H1 (cell line): ENCODE results near the gene PTPRD. TPM values are rescaled to one million over a fixed set of nuclear protein-coding genes. Genes with fewer than 3 reads are reported as not detected.

Experiments
- CTCF ChIA-PET: fragments of 300-600 bp; sonication (Branson Sonifier 250); formaldehyde crosslinking; loops from one replicate; lab custom pipeline; 2021; ENCODE audit not compliant: partially characterized antibody; lab: Charles Lee
- POLR2A ChIA-PET: fragments of 300-600 bp; sonication (Branson Sonifier 250); formaldehyde crosslinking; loops from one replicate; lab custom pipeline; 2021; ENCODE audit warnings: inconsistent platforms; ENCODE audit not compliant: partially characterized antibody; lab: Charles Lee
- DNase-seq, 2 experiments: peaks; one replicate each; pipeline versions ENCODE4 v3.0.0 to v3.0.0-alpha.2; 2010 to 2022; ENCODE audit warnings: low spot score in 2 of 2, low read depth in 1 of 2, mixed read lengths in 1 of 2
- FAIRE-seq: peaks from 2 replicates; lab custom pipeline; 2011; peaks lifted over from hg19 to GRCh38; lab: Jason Lieb, UNC
- H2AFZ ChIP-seq: 2 replicates; pipeline ENCODE4 v1.8.1; 2012; ENCODE audit warnings: low read length, inconsistent platforms
- H2AK5ac ChIP-seq: 2 replicates; pipeline ENCODE4 v1.6.1; 2013; ENCODE audit warnings: low read depth, low read length
- H2BK120ac ChIP-seq: replicated peaks from 2 replicates; pipeline ENCODE3; 2013; ENCODE audit warnings: low read depth, low read length, inconsistent platforms
- H2BK12ac ChIP-seq: 2 replicates; pipeline ENCODE4 v1.6.1; 2013; ENCODE audit warnings: low read depth, low read length
- H2BK15ac ChIP-seq: 2 replicates; pipeline ENCODE4 v1.6.1; 2013; ENCODE audit warnings: low read length
- H2BK20ac ChIP-seq: 2 replicates; pipeline ENCODE4 v1.6.1; 2013; ENCODE audit warnings: low read length
- H2BK5ac ChIP-seq: 2 replicates; pipeline ENCODE4 v1.6.1; 2013; ENCODE audit warnings: low read depth, low read length
- H3K14ac ChIP-seq: 2 replicates; pipeline ENCODE4 v1.6.1; 2013; ENCODE audit warnings: inconsistent platforms; ENCODE audit not compliant: insufficient read length
- H3K18ac ChIP-seq: 2 replicates; pipeline ENCODE4 v1.6.1; 2013; ENCODE audit warnings: low read length; ENCODE audit errors: extremely low read depth
- H3K23ac ChIP-seq: 2 replicates; pipeline ENCODE4 v1.6.1; 2013; ENCODE audit warnings: inconsistent platforms; ENCODE audit not compliant: insufficient read length
- H3K23me2 ChIP-seq: 2 replicates; pipeline ENCODE4 v1.6.1; 2013; ENCODE audit warnings: low read depth, low read length
- H3K27ac ChIP-seq: 2 replicates; pipeline ENCODE4 v1.6.1; 2011; ENCODE audit warnings: low read depth, low read length, inconsistent platforms
- H3K27me3 ChIP-seq, 4 experiments: replicated peaks in 1 of 4; 1 replicate in 1 of 4; 2 replicates in 3 of 4; pipeline versions ENCODE4 v1.6.1 to v1.8.1; 2011 to 2013; ENCODE audit warnings: low read length in 3 of 4, mild to moderate bottlenecking in 3 of 4, inconsistent platforms in 2 of 4, mixed read lengths in 2 of 4, moderate library complexity in 1 of 4; ENCODE audit not compliant: control insufficient read depth in 3 of 4, insufficient read depth in 3 of 4; ENCODE audit errors: extremely low read depth in 1 of 4
- H3K36me3 ChIP-seq, 4 experiments: 2 replicates each; pipeline versions ENCODE4 v1.6.1 to v1.8.1; 2011 to 2013; ENCODE audit warnings: mild to moderate bottlenecking in 4 of 4, low read length in 3 of 4, moderate library complexity in 2 of 4, control low read depth in 1 of 4, inconsistent platforms in 1 of 4; ENCODE audit not compliant: insufficient read depth in 4 of 4, control insufficient read depth in 2 of 4
- H3K4ac ChIP-seq: replicated peaks from 2 replicates; pipeline ENCODE3; 2013; ENCODE audit warnings: low read length, low read depth, mixed read lengths, inconsistent platforms; ENCODE audit not compliant: insufficient read length
- H3K4me1 ChIP-seq, 4 experiments: replicated peaks in 1 of 4; 1 replicate in 1 of 4; 2 replicates in 3 of 4; pipeline versions ENCODE4 v1.6.1 to v1.8.1; 2011 to 2013; ENCODE audit warnings: low read length in 3 of 4, inconsistent platforms in 2 of 4, mixed read lengths in 1 of 4; ENCODE audit not compliant: insufficient read depth in 4 of 4, control insufficient read depth in 3 of 4
- H3K4me2 ChIP-seq, 2 experiments: 2 replicates each; pipeline versions ENCODE4 v1.6.1 to v1.8.1; 2011 to 2013; ENCODE audit warnings: low read depth in 2 of 2, low read length in 2 of 2, control low read depth in 1 of 2, inconsistent platforms in 1 of 2, mild to moderate bottlenecking in 1 of 2; ENCODE audit not compliant: insufficient read depth in 1 of 2
- H3K4me3 ChIP-seq, 4 experiments: fragments of 200-600, 300-600 bp in 1 of 4; sonication (generic), shearing (Covaris generic), sonication (Bioruptor Twin) in 1 of 4; 2 replicates each; pipeline versions ENCODE4 v1.5.1 to v1.8.1; 2011 to 2016; ENCODE audit warnings: low read length in 4 of 4, low read depth in 3 of 4, control low read depth in 2 of 4, inconsistent platforms in 2 of 4, mild to moderate bottlenecking in 2 of 4, mixed read lengths in 1 of 4, moderate library complexity in 1 of 4; ENCODE audit not compliant: insufficient read depth in 2 of 4; ENCODE audit errors: extremely low read depth in 1 of 4
- H3K56ac ChIP-seq: replicated peaks from 2 replicates; pipeline ENCODE3; 2013; ENCODE audit warnings: low read depth, mild to moderate bottlenecking, mixed read lengths, low read length, inconsistent platforms; ENCODE audit not compliant: insufficient read length
- H3K79me1 ChIP-seq: 2 replicates; pipeline ENCODE4 v1.6.1; 2013; ENCODE audit warnings: low read depth, low read length, control low read depth
- H3K79me2 ChIP-seq, 2 experiments: 2 replicates each; pipeline versions ENCODE4 v1.6.1 to v1.8.1; 2012 to 2013; ENCODE audit warnings: low read length in 2 of 2, mild to moderate bottlenecking in 2 of 2, inconsistent platforms in 1 of 2; ENCODE audit not compliant: insufficient read depth in 2 of 2, control insufficient read depth in 1 of 2
- H3K9ac ChIP-seq, 4 experiments: replicated peaks in 1 of 4; 1 replicate in 1 of 4; 2 replicates in 3 of 4; pipeline versions ENCODE4 v1.6.1 to v1.8.1; 2011 to 2013; ENCODE audit warnings: low read depth in 3 of 4, low read length in 3 of 4, control low read depth in 2 of 4, mild to moderate bottlenecking in 2 of 4, moderate library complexity in 2 of 4, inconsistent platforms in 1 of 4; ENCODE audit errors: extremely low read depth in 1 of 4
- H3K9me3 ChIP-seq, 2 experiments: 2 replicates each; pipeline versions ENCODE4 v1.6.1 to v1.8.1; 2012 to 2013; ENCODE audit warnings: mild to moderate bottlenecking in 2 of 2, moderate library complexity in 2 of 2, control low read depth in 1 of 2, inconsistent platforms in 1 of 2, low read depth in 1 of 2, low read length in 1 of 2, mixed read lengths in 1 of 2; ENCODE audit not compliant: insufficient read depth in 2 of 2
- H4K20me1 ChIP-seq, 2 experiments: replicated peaks in 1 of 2; 2 replicates each; pipeline versions ENCODE3 to v1.8.1; 2011 to 2013; ENCODE audit warnings: inconsistent platforms in 2 of 2, low read length in 2 of 2, mild to moderate bottlenecking in 1 of 2; ENCODE audit not compliant: insufficient read depth in 2 of 2, control insufficient read depth in 1 of 2
- H4K5ac ChIP-seq: 2 replicates; pipeline ENCODE4 v1.6.1; 2013; ENCODE audit warnings: low read length, low read depth, mixed read lengths, inconsistent platforms; ENCODE audit not compliant: insufficient read length
- H4K8ac ChIP-seq: 2 replicates; pipeline ENCODE4 v1.8.0; 2013; ENCODE audit warnings: mild to moderate bottlenecking, moderate library complexity, low read length, inconsistent platforms; ENCODE audit not compliant: insufficient read depth; ENCODE audit errors: extremely low read depth
- H4K91ac ChIP-seq: replicated peaks from 2 replicates; pipeline ENCODE3; 2013; ENCODE audit warnings: low read length, mixed read lengths, inconsistent platforms; ENCODE audit not compliant: insufficient read length
- CHD1 ChIP-seq: IDR thresholded peaks from 2 replicates; pipeline ENCODE4 v1.6.1; 2012; ENCODE audit warnings: low read depth, low read length, improper control_type of control experiment
- CREB1 ChIP-seq: IDR thresholded peaks from 2 replicates; pipeline ENCODE4 v1.6.1; 2012; ENCODE audit warnings: inconsistent platforms
- HDAC2 ChIP-seq, 2 experiments: fragments of 300-600 bp in 1 of 2; sonication (generic) in 1 of 2; IDR thresholded peaks; 2 replicates each; pipeline ENCODE4 v1.6.1; 2011 to 2012; ENCODE audit warnings: low read depth in 2 of 2, low read length in 2 of 2, mild to moderate bottlenecking in 2 of 2, moderate library complexity in 2 of 2, borderline replicate concordance in 1 of 2, inconsistent platforms in 1 of 2
- PHF8 ChIP-seq: fragments of 200-600 bp; sonication (generic); conservative IDR thresholded peaks from 2 replicates; pipeline ENCODE4 v1.7.1; 2012; ENCODE audit warnings: low read depth, mild to moderate bottlenecking, inconsistent platforms, low read length, moderate library complexity
- POLR2A ChIP-seq, 2 experiments: IDR thresholded peaks; 1 replicate in 1 of 2; 2 replicates in 1 of 2; pipeline ENCODE4 v1.6.1; 2011; ENCODE audit warnings: low read depth in 2 of 2, low read length in 2 of 2, mild to moderate bottlenecking in 2 of 2; ENCODE audit errors: control extremely low read depth in 1 of 2
- RAD21 ChIP-seq, 2 experiments: IDR thresholded peaks in 1 of 2; conservative IDR thresholded peaks in 1 of 2; 2 replicates each; pipeline ENCODE4 v1.6.1; 2011; ENCODE audit warnings: low read depth in 2 of 2, low read length in 2 of 2, improper control_type of control experiment in 1 of 2, inconsistent platforms in 1 of 2, mild to moderate bottlenecking in 1 of 2, moderate library complexity in 1 of 2
- RXRA ChIP-seq: IDR thresholded peaks from 2 replicates; pipeline ENCODE4 v1.6.1; 2011; ENCODE audit warnings: low read depth, mild to moderate bottlenecking, low read length, moderate library complexity; ENCODE audit not compliant: insufficient read depth
- SIN3A ChIP-seq, 2 experiments: IDR thresholded peaks in 1 of 2; conservative IDR thresholded peaks in 1 of 2; 2 replicates each; pipeline ENCODE4 v1.6.1; 2011 to 2012; ENCODE audit warnings: low read length in 2 of 2, improper control_type of control experiment in 1 of 2, low read depth in 1 of 2, mild to moderate bottlenecking in 1 of 2
- SIRT6 ChIP-seq: IDR thresholded peaks from one replicate; pipeline ENCODE4 v1.7.1; 2012; ENCODE audit warnings: low read length, inconsistent platforms
- SIX5 ChIP-seq: IDR thresholded peaks from 2 replicates; pipeline ENCODE4 v1.6.1; 2011; ENCODE audit warnings: mild to moderate bottlenecking, low read depth, low read length
- ZNF274 ChIP-seq: IDR thresholded peaks from 2 replicates; pipeline ENCODE4 v1.7.0; 2012; ENCODE audit warnings: low read length, borderline replicate concordance; ENCODE audit errors: extremely low read depth
- WGBS, 2 experiments: shearing (Covaris generic) in 1 of 2; methylation state at CpG; one replicate each; pipeline versions ENCODE4 v1.1.6 to v1.1.7; 2013 to 2015; ENCODE audit warnings: low lambda C conversion rate in 2 of 2, mixed read lengths in 2 of 2, inconsistent platforms in 1 of 2, low coverage in 1 of 2, missing lambda C conversion rate in 1 of 2; ENCODE audit not compliant: insufficient replicate concordance in 2 of 2, insufficient coverage in 1 of 2, insufficient read length in 1 of 2; ENCODE audit errors: extremely low coverage in 1 of 2, missing lambda C conversion rate in 1 of 2; 5-methylcytosine and 5-hydroxymethylcytosine counted together
- polyA plus RNA-seq, 7 experiments: library from polyadenylated mRNA; depleted of rRNA in 3 of 7; stranded (reverse) in 5 of 7; unstranded in 2 of 7; fragments of >200 nt in 5 of 7; fragments of 200-250 nt in 2 of 7; gene quantifications; 1 replicate in 5 of 7; 2 replicates in 1 of 7; 4 replicates in 1 of 7; pipeline versions ENCODE4 v1.2.1 to v1.2.3, GENCODE V29; 2011 to 2013; ENCODE audit warnings: missing spikeins in 2 of 7, mixed read lengths in 2 of 7
- total RNA-seq: library from RNA; stranded (reverse); fragmentation: NEBNext Ultra II Directional; extraction: Animal tissue kit (Norgen Biotek cat#: 25700); gene quantifications from 2 replicates; pipeline ENCODE4 v1.2.1, GENCODE V29; 2021

Gene PTPRD
- total and polyA plus RNA-seq, 2 of the 8 experiments (the other 6 are each of a cell fraction or from before 2014, with no cell fraction given) = 17.2 to 77.0 TPM

- Histone ChIP-seq H3K14ac (no peak overlapping the region), H3K27me3 (no peaks in the 10 kb centered on the region), H2BK12ac (no peak overlapping the region), H3K23me2 (peaks cover 3% of the 10 kb centered on the region; the same call in 1 of the 2 replicates), H3K79me2 (no peaks in the 10 kb centered on the region), H3K4me1 (peaks cover 0 to 9% (median 6%) of the 10 kb centered on the region in 4 experiments; a peak in 4 of 7 replicates), H3K18ac (no peak overlapping the region), H3K23ac (no peak overlapping the region), H3K9me3 (no peaks in the 10 kb centered on the region), H4K8ac (no peak overlapping the region), H3K56ac (no peak overlapping the region), H2BK5ac (no peak overlapping the region), H3K4me2 (no peak overlapping the region), H3K27ac (no peak overlapping the region), H2BK15ac (no peak overlapping the region), H2AK5ac (no peak overlapping the region), H3K36me3 (no peaks in the 10 kb centered on the region), H3K79me1 (no peaks in the 10 kb centered on the region), H4K20me1 (no peaks in the 10 kb centered on the region), H4K91ac (no peak overlapping the region), H2BK120ac (no peak overlapping the region), H2AFZ (no peak overlapping the region), H4K5ac (no peak overlapping the region), H3K9ac (no peak overlapping the region), H2BK20ac (no peak overlapping the region), H3K4ac (no peak overlapping the region), H3K4me3 (no peak overlapping the region)
- no peak for DNase-seq
- CTCF ChIA-PET = no interaction called here
- WGBS, 2 experiments = 87% methylated on average over 2 of the region's 2 CpGs; no CpG with 5 or more reads in 1 of the 2 experiments
- TF ChIP-seq RXRA = no peak
- no peak for TF ChIP-seq SIX5
- TF ChIP-seq ZNF274 = no peak
- TF ChIP-seq CHD1 = no peak
- no peak for TF ChIP-seq POLR2A (IDR thresholded peaks at IDR 0.05; ENCODE audit: control extremely low read depth in 1 of 2, low read depth in 2 of 2, low read length in 2 of 2)
- no peak for TF ChIP-seq CREB1
- no peak for TF ChIP-seq SIN3A (conservative IDR thresholded peaks at IDR 0.05 in 1 of 2, IDR thresholded peaks at IDR 0.05 in 1 of 2; ENCODE audit: low read depth in 1 of 2, low read length in 2 of 2)
- TF ChIP-seq PHF8 = no peak
- no peak for TF ChIP-seq RAD21 (IDR thresholded peaks at IDR 0.05 in 1 of 2, conservative IDR thresholded peaks at IDR 0.05 in 1 of 2; ENCODE audit: low read depth in 2 of 2, low read length in 2 of 2)
- TF ChIP-seq HDAC2 (IDR thresholded peaks at IDR 0.05; ENCODE audit: borderline replicate concordance in 1 of 2, low read depth in 2 of 2, low read length in 2 of 2) = no peak
- TF ChIP-seq SIRT6 = no peak
- no peak for FAIRE-seq
- POLR2A ChIA-PET = no interaction called here
Measured at GRCh38 chr9:10130061-10130675, 482.6 kb downstream of the PTPRD start.
